Hepatocyte (in vitro differentiated cells): ENCODE results near the gene ARF4.

ENCODE experiments used
- CTCF ChIP-seq: fragments of 200-600 bp; sonication (generic); IDR thresholded peaks from 2 replicates; pipeline ENCODE4 v1.5.1; 2016; ENCODE audit warnings: antibody characterized with exemption, mild to moderate bottlenecking; ENCODE audit not compliant: poor library complexity
- EZH2 ChIP-seq: fragments of 200-600 bp; sonication (generic); IDR thresholded peaks from 2 replicates; pipeline ENCODE4 v1.6.1; 2016; ENCODE audit warnings: antibody characterized with exemption, mild to moderate bottlenecking, borderline replicate concordance
- EZH2phosphoT487 ChIP-seq: fragments of 200-600 bp; sonication (generic); IDR thresholded peaks from one replicate; pipeline ENCODE4 v1.6.1; 2018; ENCODE audit warnings: antibody characterized with exemption, mild to moderate bottlenecking, low read depth, moderate library complexity; ENCODE audit not compliant: unreplicated experiment, severe bottlenecking

- no peak for TF ChIP-seq CTCF
- no peak for TF ChIP-seq EZH2
- no peak for TF ChIP-seq EZH2phosphoT487
These were observed 21.0 kb downstream of the ARF4 start for GRCh38 chr3:57575966-57576626.
